MM.1S (cell line): ENCODE measurements around the gene ADARB2.

Experiments
- DNase-seq: peaks from one replicate; pipeline ENCODE4 v3.0.0-alpha.2; 2015
- H2AFZ ChIP-seq: fragments of 300-600 bp; sonication (generic); 2 replicates; pipeline ENCODE4 v1.6.0; 2016; ENCODE audit warnings: antibody characterized with exemption, low read length
- H3F3A ChIP-seq: fragments of 300-600 bp; sonication (generic); 2 replicates; pipeline ENCODE4 v1.6.1; 2016; ENCODE audit warnings: mild to moderate bottlenecking, antibody characterized with exemption, low read length, moderate library complexity, mixed read lengths; ENCODE audit not compliant: insufficient read depth
- H3K27ac ChIP-seq: fragments of 300-600 bp; sonication (generic); 2 replicates; pipeline ENCODE4 v1.5.1; 2016; ENCODE audit warnings: mild to moderate bottlenecking, low read length
- H3K27me3 ChIP-seq: fragments of 300-600 bp; sonication (generic); replicated peaks from 2 replicates; pipeline ENCODE4 v1.6.0; 2016; ENCODE audit warnings: low read length; ENCODE audit not compliant: insufficient read depth
- H3K36me3 ChIP-seq: fragments of 300-600 bp; sonication (generic); replicated peaks from 2 replicates; pipeline ENCODE4 v1.6.1; 2016; ENCODE audit warnings: mild to moderate bottlenecking, low read length, mixed read lengths; ENCODE audit not compliant: insufficient read depth
- H3K4me1 ChIP-seq: fragments of 300-600 bp; sonication (generic); 2 replicates; pipeline ENCODE4 v1.6.1; 2016; ENCODE audit warnings: low read length, mixed read lengths
- H3K4me2 ChIP-seq: fragments of 300-600 bp; sonication (generic); 2 replicates; pipeline ENCODE4 v1.6.0; 2016; ENCODE audit warnings: low read depth, low read length
- H3K4me3 ChIP-seq: fragments of 300-600 bp; sonication (generic); 2 replicates; pipeline ENCODE4 v1.5.1; 2016; ENCODE audit warnings: low read length, mixed read lengths
- H3K79me2 ChIP-seq: fragments of 300-600 bp; sonication (generic); 2 replicates; pipeline ENCODE4 v1.6.1; 2016; ENCODE audit warnings: mixed run types, low read length, mixed read lengths
- H3K9ac ChIP-seq: fragments of 300-600 bp; sonication (generic); 2 replicates; pipeline ENCODE4 v1.6.1; 2016; ENCODE audit warnings: low read length, mixed read lengths
- H3K9me2 ChIP-seq: fragments of 300-600 bp; sonication (generic); replicated peaks from 2 replicates; pipeline ENCODE4 v1.6.1; 2016; ENCODE audit warnings: mild to moderate bottlenecking, low read length, mixed read lengths; ENCODE audit not compliant: insufficient read depth
- H3K9me3 ChIP-seq: fragments of 300-600 bp; sonication (generic); replicated peaks from 2 replicates; pipeline ENCODE4 v1.6.1; 2016; ENCODE audit warnings: mild to moderate bottlenecking, low read length, mixed read lengths; ENCODE audit not compliant: insufficient read depth
- H4K20me1 ChIP-seq: fragments of 300-600 bp; sonication (generic); 2 replicates; pipeline ENCODE4 v1.6.1; 2016; ENCODE audit warnings: mild to moderate bottlenecking, low read length, moderate library complexity, mixed read lengths; ENCODE audit not compliant: insufficient read depth
- EZH2 ChIP-seq: fragments of 300-600 bp; sonication (generic); optimal IDR thresholded peaks from 2 replicates; pipeline ENCODE3; 2017; ENCODE audit warnings: low read depth, mild to moderate bottlenecking, antibody characterized with exemption, low read length, mixed read lengths
- EZH2phosphoT487 ChIP-seq: fragments of 300-600 bp; sonication (generic); IDR thresholded peaks from 2 replicates; pipeline ENCODE4 v1.6.1; 2018; ENCODE audit warnings: antibody characterized with exemption, low read length
- TF ChIP-seq, protein P1 (sequence below): fragments of 300-600 bp; sonication (generic); IDR thresholded peaks from 2 replicates; pipeline ENCODE4 v1.5.1; 2016; ENCODE audit warnings: antibody characterized with exemption, low read length, mixed read lengths

ADARB2 gene

DNA sequence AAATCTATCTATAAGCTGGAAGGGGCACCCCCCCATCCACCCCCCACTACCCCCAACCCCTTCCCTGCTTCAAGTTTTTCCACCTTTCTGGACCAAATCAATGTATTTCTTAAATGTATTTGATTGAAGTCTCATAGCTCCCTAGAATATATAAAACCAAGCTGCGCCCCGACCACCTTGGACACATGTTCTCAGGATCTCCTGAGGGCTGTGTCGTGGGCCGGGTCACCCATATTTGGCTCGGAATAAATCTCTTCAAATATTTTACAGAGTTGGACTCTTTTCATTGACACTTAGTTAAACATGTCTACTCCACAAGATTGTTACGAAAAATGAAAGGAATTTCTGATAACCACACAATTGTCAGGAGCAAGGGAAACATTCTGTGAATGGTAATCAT is 215.6 kb downstream of the ADARB2 start:
- Histone ChIP-seq H3K9me2 (no peaks in the 10 kb centered on the region), H3F3A (no peaks in the 10 kb centered on the region), H3K4me1 (no peaks in the 10 kb centered on the region), H3K9ac (no peak overlapping the region), H3K27ac (no peak overlapping the region), H3K4me3 (no peak overlapping the region), H3K27me3 (no peaks in the 10 kb centered on the region), H3K36me3 (no peaks in the 10 kb centered on the region), H4K20me1 (no peaks in the 10 kb centered on the region), H2AFZ (no peak overlapping the region), H3K79me2 (no peaks in the 10 kb centered on the region), H3K4me2 (no peak overlapping the region), H3K9me3 (no peaks in the 10 kb centered on the region)
- no peak for TF ChIP-seq EZH2phosphoT487
- TF ChIP-seq, protein P1, sequence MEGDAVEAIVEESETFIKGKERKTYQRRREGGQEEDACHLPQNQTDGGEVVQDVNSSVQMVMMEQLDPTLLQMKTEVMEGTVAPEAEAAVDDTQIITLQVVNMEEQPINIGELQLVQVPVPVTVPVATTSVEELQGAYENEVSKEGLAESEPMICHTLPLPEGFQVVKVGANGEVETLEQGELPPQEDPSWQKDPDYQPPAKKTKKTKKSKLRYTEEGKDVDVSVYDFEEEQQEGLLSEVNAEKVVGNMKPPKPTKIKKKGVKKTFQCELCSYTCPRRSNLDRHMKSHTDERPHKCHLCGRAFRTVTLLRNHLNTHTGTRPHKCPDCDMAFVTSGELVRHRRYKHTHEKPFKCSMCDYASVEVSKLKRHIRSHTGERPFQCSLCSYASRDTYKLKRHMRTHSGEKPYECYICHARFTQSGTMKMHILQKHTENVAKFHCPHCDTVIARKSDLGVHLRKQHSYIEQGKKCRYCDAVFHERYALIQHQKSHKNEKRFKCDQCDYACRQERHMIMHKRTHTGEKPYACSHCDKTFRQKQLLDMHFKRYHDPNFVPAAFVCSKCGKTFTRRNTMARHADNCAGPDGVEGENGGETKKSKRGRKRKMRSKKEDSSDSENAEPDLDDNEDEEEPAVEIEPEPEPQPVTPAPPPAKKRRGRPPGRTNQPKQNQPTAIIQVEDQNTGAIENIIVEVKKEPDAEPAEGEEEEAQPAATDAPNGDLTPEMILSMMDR, result no peak
- no peak for TF ChIP-seq EZH2
- no peak for DNase-seq

GRCh38 chr10:1520909-1521565 is 216.3 kb downstream of the ADARB2 start:
- DNase-seq, result no peak
- Histone ChIP-seq H3K27ac (no peak overlapping the region), H2AFZ (no peak overlapping the region), H3K36me3 (no peaks in the 10 kb centered on the region), H3F3A (no peaks in the 10 kb centered on the region), H3K4me1 (no peaks in the 10 kb centered on the region), H3K79me2 (no peaks in the 10 kb centered on the region), H3K4me3 (no peak overlapping the region), H3K4me2 (no peak overlapping the region), H3K9me3 (no peaks in the 10 kb centered on the region), H3K9me2 (no peaks in the 10 kb centered on the region), H4K20me1 (no peaks in the 10 kb centered on the region), H3K27me3 (no peaks in the 10 kb centered on the region), H3K9ac (no peak overlapping the region)
- TF ChIP-seq, protein P1, result no peak
- TF ChIP-seq EZH2, result no peak
- TF ChIP-seq EZH2phosphoT487, result no peak

- H2AFZ ChIP-seq, result no peak overlapping the region
- H3K27ac ChIP-seq, result no peak overlapping the region
- no peaks in the 10 kb centered on the region for H3K9me2 ChIP-seq
- H3K36me3 ChIP-seq, result no peaks in the 10 kb centered on the region
- H3K4me3 ChIP-seq, result no peak overlapping the region
- H3K79me2 ChIP-seq, result no peaks in the 10 kb centered on the region
- no peak overlapping the region for H3K4me2 ChIP-seq
- no peaks in the 10 kb centered on the region for H3F3A ChIP-seq
- no peak for TF ChIP-seq EZH2phosphoT487
- no peak for TF ChIP-seq EZH2
- TF ChIP-seq, protein P1, result no peak
- H3K9ac ChIP-seq, result no peak overlapping the region
- no peaks in the 10 kb centered on the region for H4K20me1 ChIP-seq
- no peaks in the 10 kb centered on the region for H3K27me3 ChIP-seq
- DNase-seq, result no peak
- no peaks in the 10 kb centered on the region for H3K4me1 ChIP-seq
- no peaks in the 10 kb centered on the region for H3K9me3 ChIP-seq
Observed at GRCh38 chr10:1519391-1519790, 217.9 kb downstream of the ADARB2 start.
